Spleen (tissue), 11 donors: Measurements from ENCODE around the gene TBC1D22A. TPM values are rescaled to one million over a fixed set of nuclear protein-coding genes. Genes with fewer than 3 reads are reported as not detected.

ENCODE experiments used
- DNase-seq: peaks from one replicate; pipeline ENCODE4 v3.0.0-alpha.2; 2020
- H3K27ac ChIP-seq, 8 donors: fragments of 200-600 bp; sonication (generic) in 7 of 8; 1 replicate in 4 of 8; 2 replicates in 4 of 8; pipeline versions ENCODE4 v1.5.0 to v1.8.0; 2016 to 2021; ENCODE audit warnings: inconsistent platforms in 4 of 8, mild to moderate bottlenecking in 4 of 8, moderate library complexity in 1 of 8
- H3K27me3 ChIP-seq, 7 donors: fragments of 200-600 bp; sonication (generic) in 6 of 7; replicated peaks in 1 of 7; 1 replicate in 4 of 7; 2 replicates in 3 of 7; pipeline versions ENCODE4 v1.5.0 to v1.8.0; 2016 to 2021; ENCODE audit warnings: inconsistent platforms in 3 of 7, mild to moderate bottlenecking in 1 of 7
- H3K36me3 ChIP-seq, 6 donors: fragments of 200-600 bp; sonication (generic) in 5 of 6; 1 replicate in 4 of 6; 2 replicates in 2 of 6; pipeline versions ENCODE4 v1.5.0 to v1.8.0; 2016 to 2021; ENCODE audit warnings: inconsistent platforms in 2 of 6
- H3K4me1 ChIP-seq, 6 donors: fragments of 200-600 bp; sonication (generic) in 5 of 6; 1 replicate in 3 of 6; 2 replicates in 3 of 6; pipeline versions ENCODE4 v1.5.0 to v1.8.0; 2016 to 2021; ENCODE audit warnings: inconsistent platforms in 3 of 6
- H3K4me3 ChIP-seq, 8 donors: fragments of 200-600 bp; sonication (generic) in 7 of 8; 1 replicate in 4 of 8; 2 replicates in 4 of 8; pipeline versions ENCODE4 v1.5.0 to v1.8.0; 2016 to 2021; ENCODE audit warnings: inconsistent platforms in 4 of 8, mild to moderate bottlenecking in 4 of 8, moderate library complexity in 2 of 8
- H3K9me3 ChIP-seq, 8 donors: fragments of 200-600 bp; sonication (generic) in 7 of 8; 1 replicate in 4 of 8; 2 replicates in 4 of 8; pipeline versions ENCODE4 v1.5.0 to v1.8.0; 2016 to 2021; ENCODE audit warnings: inconsistent platforms in 4 of 8
- POLR2A ChIP-seq, 3 donors: fragments of 450-650 bp; IDR thresholded peaks; one replicate each; pipeline ENCODE4 v1.5.1; 2017; ENCODE audit warnings: antibody characterized with exemption in 3 of 3, mild to moderate bottlenecking in 1 of 3
- POLR2AphosphoS5 ChIP-seq, 3 donors: sonication (generic); formaldehyde crosslinking; IDR thresholded peaks; one replicate each; pipeline ENCODE4 v1.5.1; 2017; ENCODE audit warnings: antibody characterized with exemption in 3 of 3
- WGBS, 5 donors: extraction: QIAGEN DNeasy Blood & Tissue Kit in 3 of 5; methylation state at CpG; one replicate each; pipeline versions ENCODE4 v1.1.5 to v1.1.7; 2013 to 2018; 5-methylcytosine and 5-hydroxymethylcytosine counted together
- intact Hi-C: fragments of 100-400 bp; cut with DNase I; formaldehyde crosslinking; loops from one replicate; pipeline ENCODE4 v1.15.0; 2023; ENCODE audit warnings: low total_unique reads
- polyA plus RNA-seq, 3 donors: library from polyadenylated mRNA; stranded (reverse); fragments of 200-250 nt; gene quantifications; one replicate each; pipeline ENCODE4 v1.2.1, GENCODE V29; 2013
- total RNA-seq, 7 donors: library from RNA; depleted of rRNA in 3 of 7; stranded (reverse); fragments of >200 nt in 3 of 7; fragmentation: NEBNext Ultra II Directional in 4 of 7; extraction: Animal tissue kit (Norgen Biotek cat#: 25700) in 4 of 7; gene quantifications; one replicate each; pipeline versions ENCODE4 v1.1.0 to v1.2.1, GENCODE V29; 2016 to 2021
- TF ChIP-seq, protein P1 (sequence below), 11 experiments: fragments of 200-600 bp in 7 of 11; fragments of 450-650 bp in 4 of 11; sonication (generic) in 4 of 11; IDR thresholded peaks in 8 of 11; conservative IDR thresholded peaks in 3 of 11; 1 replicate in 7 of 11; 2 replicates in 4 of 11; pipeline versions ENCODE4 v1.4.0 to v1.8.0; 2016 to 2021; ENCODE audit warnings: antibody characterized with exemption in 11 of 11, inconsistent platforms in 4 of 11, mild to moderate bottlenecking in 1 of 11
- donor health status: healthy with polysubstance abuse.
- donor health status: DM: no; HTN: no; CAD: no; lungs with moderate emphysema.
- donor health status: DM: no; HTN: no; CAD: no.
- donor health status: Bipolar disorder and iron deficiency.
- donor health status: healthy.
- donor health status: DM: no; HTN: no; CAD: no.
- donor health status: DM: yes; HTN: yes; CAD: no.

TBC1D22A gene
- total and polyA plus RNA-seq, 10 donors, result 17.2 to 66.9 (median 49.6) TPM

- Histone ChIP-seq H3K4me1 (peaks cover 0 to 13% (median 0%) of the 10 kb centered on the region in 6 donors), H3K9me3 (no peaks in the 10 kb centered on the region), H3K36me3 (peaks cover 0 to 82% (median 20%) of the 10 kb centered on the region in 6 donors), H3K27me3 (no peaks in the 10 kb centered on the region), H3K27ac (no peak overlapping the region), H3K4me3 (no peak overlapping the region)
- WGBS, 5 donors, result 84 to 92% (median 88%) methylated on average over 15 of the region's 15 CpGs
- intact Hi-C loops, result no loop called here
- DNase-seq, result peak; percentile 23
- no peak for TF ChIP-seq POLR2A (IDR thresholded peaks at IDR 0.05)
These were observed 270.7 kb downstream of the TBC1D22A start for GRCh38 chr22:47032956-47033647.

GRCh38 chr22:47033648-47034000, 271.2 kb downstream of the TBC1D22A start:
- Histone ChIP-seq H3K36me3 (peaks cover 0 to 87% (median 23%) of the 10 kb centered on the region in 6 donors), H3K4me1 (peaks cover 0 to 13% (median 0%) of the 10 kb centered on the region in 6 donors), H3K27me3 (no peaks in the 10 kb centered on the region), H3K4me3 (no peak overlapping the region), H3K9me3 (no peaks in the 10 kb centered on the region), H3K27ac (no peak overlapping the region)
- peak; percentile 55 for DNase-seq
- 94 to 97% (median 95%) methylated on average over 11 of the region's 11 CpGs for WGBS, 5 donors
- TF ChIP-seq, protein P1, sequence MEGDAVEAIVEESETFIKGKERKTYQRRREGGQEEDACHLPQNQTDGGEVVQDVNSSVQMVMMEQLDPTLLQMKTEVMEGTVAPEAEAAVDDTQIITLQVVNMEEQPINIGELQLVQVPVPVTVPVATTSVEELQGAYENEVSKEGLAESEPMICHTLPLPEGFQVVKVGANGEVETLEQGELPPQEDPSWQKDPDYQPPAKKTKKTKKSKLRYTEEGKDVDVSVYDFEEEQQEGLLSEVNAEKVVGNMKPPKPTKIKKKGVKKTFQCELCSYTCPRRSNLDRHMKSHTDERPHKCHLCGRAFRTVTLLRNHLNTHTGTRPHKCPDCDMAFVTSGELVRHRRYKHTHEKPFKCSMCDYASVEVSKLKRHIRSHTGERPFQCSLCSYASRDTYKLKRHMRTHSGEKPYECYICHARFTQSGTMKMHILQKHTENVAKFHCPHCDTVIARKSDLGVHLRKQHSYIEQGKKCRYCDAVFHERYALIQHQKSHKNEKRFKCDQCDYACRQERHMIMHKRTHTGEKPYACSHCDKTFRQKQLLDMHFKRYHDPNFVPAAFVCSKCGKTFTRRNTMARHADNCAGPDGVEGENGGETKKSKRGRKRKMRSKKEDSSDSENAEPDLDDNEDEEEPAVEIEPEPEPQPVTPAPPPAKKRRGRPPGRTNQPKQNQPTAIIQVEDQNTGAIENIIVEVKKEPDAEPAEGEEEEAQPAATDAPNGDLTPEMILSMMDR (IDR thresholded peaks at IDR 0.05 in 8 of 11, conservative IDR thresholded peaks at IDR 0.05 in 3 of 11), result no peak
- TF ChIP-seq POLR2AphosphoS5 (IDR thresholded peaks at IDR 0.05) (no peak), POLR2A (IDR thresholded peaks at IDR 0.05) (no peak)
- intact Hi-C loops, result no loop called here

- peaks cover 0 to 84% (median 23%) of the 10 kb centered on the region in 6 donors for H3K36me3 ChIP-seq
- peaks cover 0 to 13% (median 0%) of the 10 kb centered on the region in 6 donors for H3K4me1 ChIP-seq
- H3K4me3 ChIP-seq, result no peak overlapping the region
- no peak for TF ChIP-seq POLR2A (IDR thresholded peaks at IDR 0.05)
- TF ChIP-seq POLR2AphosphoS5 (IDR thresholded peaks at IDR 0.05), result peak in 1 of 3 donors; percentile 16
- peak; percentile 38 for DNase-seq
- no peak overlapping the region for H3K27ac ChIP-seq
- WGBS, 5 donors, result 83 to 89% (median 88%) methylated on average over 19 to 21 of the region's 21 CpGs
- H3K27me3 ChIP-seq, result no peaks in the 10 kb centered on the region
- no peaks in the 10 kb centered on the region for H3K9me3 ChIP-seq
- intact Hi-C loops, result no loop called here
These were observed 271.8 kb downstream of the TBC1D22A start for GRCh38 chr22:47034076-47034808.

DNA sequence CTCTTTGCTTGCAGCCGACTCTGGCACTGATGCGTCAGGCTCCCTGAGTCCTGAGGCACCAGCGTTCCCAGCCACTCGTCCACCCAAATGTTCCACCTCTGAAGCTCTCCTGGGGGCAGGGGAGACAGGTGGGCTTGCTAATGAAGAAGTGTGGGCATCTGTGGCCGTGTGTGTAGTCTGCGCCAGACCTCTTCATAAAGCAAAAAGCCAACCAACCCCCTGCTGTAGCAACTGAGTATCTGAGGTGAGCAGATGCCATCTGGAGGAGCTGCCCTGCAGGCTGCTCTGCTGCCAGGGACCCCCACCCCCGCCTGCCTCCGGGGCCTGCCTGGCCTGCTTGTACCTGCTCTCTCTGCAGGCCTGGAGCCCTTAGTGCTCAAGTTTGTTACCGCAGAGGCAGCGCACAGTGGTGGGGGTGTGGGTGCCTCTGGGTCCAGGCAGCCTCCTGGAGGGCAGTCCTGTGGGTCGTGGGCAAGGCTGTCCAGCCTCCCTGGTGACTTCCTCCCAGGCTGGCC, 272.5 kb downstream of the TBC1D22A start:
- Histone ChIP-seq H3K4me3 (no peak overlapping the region), H3K36me3 (peaks cover 0 to 77% (median 23%) of the 10 kb centered on the region in 6 donors), H3K9me3 (no peaks in the 10 kb centered on the region), H3K27me3 (no peaks in the 10 kb centered on the region), H3K4me1 (peaks cover 0 to 13% (median 0%) of the 10 kb centered on the region in 6 donors), H3K27ac (no peak overlapping the region)
- 77 to 84% (median 82%) methylated on average over 10 to 11 of the region's 11 CpGs for WGBS, 5 donors
- TF ChIP-seq, protein P1 (IDR thresholded peaks at IDR 0.05 in 8 of 11, conservative IDR thresholded peaks at IDR 0.05 in 3 of 11), result no peak
- TF ChIP-seq POLR2A (IDR thresholded peaks at IDR 0.05) (no peak), POLR2AphosphoS5 (IDR thresholded peaks at IDR 0.05) (no peak)
- peak; percentile 69 for DNase-seq
- intact Hi-C loops, result no loop called here

DNA sequence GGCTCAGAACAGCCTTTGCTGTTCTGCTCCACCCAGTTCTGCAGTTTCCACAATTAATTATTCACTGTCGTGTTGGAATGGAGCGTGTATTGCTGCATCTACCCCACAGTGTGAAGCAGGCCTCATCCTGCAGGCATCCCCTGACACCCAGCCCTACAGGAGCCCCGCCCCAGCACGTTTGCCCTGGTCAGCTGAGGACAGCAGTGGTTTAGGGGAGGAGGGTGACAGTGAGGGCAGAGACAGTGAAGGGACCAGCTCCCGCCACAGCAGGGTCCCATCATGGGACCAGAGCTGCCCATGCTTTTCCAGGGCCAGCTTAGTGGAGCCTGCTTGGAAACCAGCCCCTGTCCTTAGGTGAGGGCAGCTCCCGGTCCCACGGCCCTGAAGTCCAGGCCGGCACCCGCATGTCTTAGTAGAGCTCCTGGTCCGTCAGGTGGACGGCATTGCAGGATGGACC, 273.0 kb downstream of the TBC1D22A start:
- intact Hi-C loops, result no loop called here
- no peaks in the 10 kb centered on the region for H3K9me3 ChIP-seq
- TF ChIP-seq, protein P1 (IDR thresholded peaks at IDR 0.05 in 8 of 11, conservative IDR thresholded peaks at IDR 0.05 in 3 of 11), result no peak
- TF ChIP-seq POLR2AphosphoS5 (IDR thresholded peaks at IDR 0.05) (no peak), POLR2A (IDR thresholded peaks at IDR 0.05) (no peak)
- H3K27me3 ChIP-seq, result no peaks in the 10 kb centered on the region
- H3K4me3 ChIP-seq, result no peak overlapping the region
- 89 to 97% (median 92%) methylated on average over 7 to 11 of the region's 11 CpGs for WGBS, 5 donors
- H3K36me3 ChIP-seq, result peaks cover 0 to 78% (median 23%) of the 10 kb centered on the region in 6 donors
- H3K27ac ChIP-seq, result no peak overlapping the region
- H3K4me1 ChIP-seq, result peaks cover 0 to 13% (median 0%) of the 10 kb centered on the region in 6 donors
- DNase-seq, result peak; percentile 56
